Measurements from ENCODE around the gene BATF2. TPM values are rescaled to one million over a fixed set of nuclear protein-coding genes. Genes with fewer than 3 reads are reported as not detected.

The BATF2 gene
- total RNA-seq, 1 donor from 2014 or later = not detected

DNA sequence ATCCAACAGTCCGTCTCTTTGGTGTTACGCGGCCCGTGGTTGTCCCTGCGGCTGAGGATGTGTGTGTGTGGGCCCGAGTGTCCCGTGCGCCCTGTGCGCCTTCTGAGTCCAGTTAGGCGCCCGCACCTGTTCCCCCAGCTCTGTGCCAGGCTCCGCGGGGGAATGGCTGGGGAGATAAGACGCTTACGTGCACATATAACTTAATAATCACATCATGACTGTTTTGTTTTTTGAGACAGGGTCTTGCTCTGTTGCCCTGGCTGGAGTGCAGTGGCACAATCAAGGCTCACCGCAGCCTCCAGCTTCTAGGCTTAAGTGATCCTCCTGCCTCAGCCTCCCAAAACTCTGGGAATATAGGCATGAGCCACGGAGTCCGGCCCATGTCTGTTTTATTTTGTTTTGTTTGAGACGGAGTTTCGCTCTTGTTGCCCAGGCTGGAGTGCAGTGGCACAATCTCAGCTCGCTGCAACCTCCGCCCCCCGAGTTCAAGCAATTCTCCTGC lies 18.0 kb upstream of the BATF2 start:
- intact Hi-C loops (cut with DNase I) = loop anchor here (5.0 kb wide), 1 partner anchor 103 kb away; the partner anchor contains the start of gene ZNHIT2
- Histone ChIP-seq H3K9me3 (no peaks in the 10 kb centered on the region), H3K4me1 (peaks cover 19% of the 10 kb centered on the region), H3K27me3 (no peaks in the 10 kb centered on the region), H3K27ac (peak overlapping the region; percentile 98), H3K4me3 (peak overlapping the region; percentile 72 to 74), H3K36me3 (peaks cover 0 to 8% of the 10 kb centered on the region in 2 donors)
- TF ChIP-seq POLR2AphosphoS5 (IDR thresholded peaks at IDR 0.05; ENCODE audit: insufficient read depth in 1 of 2, low read depth in 1 of 2) = no peak
- no peak for TF ChIP-seq POLR2A (IDR thresholded peaks at IDR 0.05)
- TF ChIP-seq, protein P1, sequence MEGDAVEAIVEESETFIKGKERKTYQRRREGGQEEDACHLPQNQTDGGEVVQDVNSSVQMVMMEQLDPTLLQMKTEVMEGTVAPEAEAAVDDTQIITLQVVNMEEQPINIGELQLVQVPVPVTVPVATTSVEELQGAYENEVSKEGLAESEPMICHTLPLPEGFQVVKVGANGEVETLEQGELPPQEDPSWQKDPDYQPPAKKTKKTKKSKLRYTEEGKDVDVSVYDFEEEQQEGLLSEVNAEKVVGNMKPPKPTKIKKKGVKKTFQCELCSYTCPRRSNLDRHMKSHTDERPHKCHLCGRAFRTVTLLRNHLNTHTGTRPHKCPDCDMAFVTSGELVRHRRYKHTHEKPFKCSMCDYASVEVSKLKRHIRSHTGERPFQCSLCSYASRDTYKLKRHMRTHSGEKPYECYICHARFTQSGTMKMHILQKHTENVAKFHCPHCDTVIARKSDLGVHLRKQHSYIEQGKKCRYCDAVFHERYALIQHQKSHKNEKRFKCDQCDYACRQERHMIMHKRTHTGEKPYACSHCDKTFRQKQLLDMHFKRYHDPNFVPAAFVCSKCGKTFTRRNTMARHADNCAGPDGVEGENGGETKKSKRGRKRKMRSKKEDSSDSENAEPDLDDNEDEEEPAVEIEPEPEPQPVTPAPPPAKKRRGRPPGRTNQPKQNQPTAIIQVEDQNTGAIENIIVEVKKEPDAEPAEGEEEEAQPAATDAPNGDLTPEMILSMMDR (IDR thresholded peaks at IDR 0.05) = no peak
- DNase-seq (ENCODE audit: extremely low spot score in 2 of 2) = no peak

GRCh38 chr11:65013888-65014725 lies 17.3 kb upstream of the BATF2 start, which contains the start of gene ARL2:
Gene ARL2 (plus strand): TSS chr11:65014160. CDS start chr11:65014208, 48 bp downstream.
- Histone ChIP-seq H3K36me3 (peaks cover 0 to 8% of the 10 kb centered on the region in 2 donors), H3K4me3 (peak within 1 kb of the TSS; percentile 72 to 74), H3K4me1 (peaks cover 19% of the 10 kb centered on the region), H3K27ac (peak within 1 kb of the TSS; percentile 98), H3K9me3 (no peaks in the 10 kb centered on the region), H3K27me3 (no peaks in the 10 kb centered on the region)
- intact Hi-C loops (cut with DNase I) = loop anchor here (5.0 kb wide), 1 partner anchor 103 kb away; the partner anchor contains the start of gene ZNHIT2
- TF ChIP-seq POLR2AphosphoS5 (IDR thresholded peaks at IDR 0.05; ENCODE audit: insufficient read depth in 1 of 2, low read depth in 1 of 2) = peak; percentile 50 to 87
- peak in 1 of 2 donors; percentile 41 for TF ChIP-seq POLR2A (IDR thresholded peaks at IDR 0.05)
- TF ChIP-seq, protein P1 (IDR thresholded peaks at IDR 0.05) = peak; percentile 28 to 92 (median 78)
- peak in 1 of 2 donors; percentile 93 for DNase-seq (ENCODE audit: extremely low spot score in 2 of 2)

GRCh38 chr11:65013130-65013887 lies 16.5 kb upstream of the BATF2 start:
- Histone ChIP-seq H3K27me3 (no peaks in the 10 kb centered on the region), H3K4me3 (peak overlapping the region; percentile 72 to 74), H3K9me3 (no peaks in the 10 kb centered on the region), H3K27ac (peak overlapping the region; percentile 98), H3K4me1 (peaks cover 19% of the 10 kb centered on the region), H3K36me3 (peaks cover 0 to under 1% of the 10 kb centered on the region in 2 donors)
- intact Hi-C loops (cut with DNase I) = loop anchor here (5.0 kb wide), 1 partner anchor 104 kb away; the partner anchor contains the start of gene ZNHIT2
- DNase-seq (ENCODE audit: extremely low spot score in 2 of 2) = peak in 1 of 2 donors; percentile 92
- peak in 1 of 2 donors; percentile 22 for TF ChIP-seq POLR2A (IDR thresholded peaks at IDR 0.05)
- TF ChIP-seq, protein P1 (IDR thresholded peaks at IDR 0.05) = peak in 2 of 3 experiments; percentile 42 to 85
- peak; percentile 35 to 92 for TF ChIP-seq POLR2AphosphoS5 (IDR thresholded peaks at IDR 0.05; ENCODE audit: insufficient read depth in 1 of 2, low read depth in 1 of 2)

DNA sequence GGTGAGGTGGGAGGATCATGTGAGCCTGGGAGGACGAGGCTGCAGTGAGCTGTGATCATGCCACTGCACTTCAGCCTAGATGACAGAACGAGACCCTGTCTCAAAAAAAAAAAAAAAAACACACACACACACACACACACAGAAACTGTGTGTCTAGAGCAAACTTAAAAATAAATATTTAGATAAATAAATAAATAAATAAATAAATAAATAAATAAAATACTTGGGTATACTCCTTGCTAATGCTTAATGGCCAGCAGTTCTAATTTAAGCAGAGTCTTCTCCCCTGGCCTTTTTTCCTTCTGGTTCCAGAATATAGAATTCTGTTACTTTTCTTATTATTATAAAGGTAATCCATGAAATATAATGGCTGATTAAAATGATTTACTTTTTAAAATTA lies 12.1 kb upstream of the BATF2 start:
- DNase-seq (ENCODE audit: extremely low spot score in 2 of 2) = no peak
- peaks cover 6% of the 10 kb centered on the region for H3K4me1 ChIP-seq
- TF ChIP-seq POLR2A (IDR thresholded peaks at IDR 0.05) (no peak), POLR2AphosphoS5 (IDR thresholded peaks at IDR 0.05; ENCODE audit: insufficient read depth in 1 of 2, low read depth in 1 of 2) (no peak)
- TF ChIP-seq, protein P1 (IDR thresholded peaks at IDR 0.05) = no peak
- H3K27me3 ChIP-seq = no peaks in the 10 kb centered on the region
- H3K4me3 ChIP-seq = no peak overlapping the region
- no peaks in the 10 kb centered on the region for H3K9me3 ChIP-seq
- no peak overlapping the region for H3K27ac ChIP-seq
- no peaks in the 10 kb centered on the region for H3K36me3 ChIP-seq
- intact Hi-C loops (cut with DNase I) = no loop called here

Data from vagina (tissue), 2 donors.